GM19238 (cell line): ENCODE measurements around the gene HS3ST3B1.

Experiments used
- DNase-seq: peaks from one replicate; pipeline ENCODE4 v3.0.0; 2011; ENCODE audit warnings: low spot score; ENCODE audit not compliant: insufficient read length

HS3ST3B1 gene

GRCh38 chr17:14303343-14304221 lies 2.7 kb downstream of the HS3ST3B1 start:
- no peak for DNase-seq

GRCh38 chr17:14304222-14304772 lies 3.4 kb downstream of the HS3ST3B1 start:
- no peak for DNase-seq

GRCh38 chr17:14304773-14305517 lies 4.1 kb downstream of the HS3ST3B1 start:
- no peak for DNase-seq

GRCh38 chr17:14305785-14306496 lies 5.1 kb downstream of the HS3ST3B1 start:
- no peak for DNase-seq

- DNase-seq, result no peak
Observed at GRCh38 chr17:14306596-14306995, 5.7 kb downstream of the HS3ST3B1 start.

- no peak for DNase-seq
Observed at GRCh38 chr17:14307560-14308024, 6.7 kb downstream of the HS3ST3B1 start.

GRCh38 chr17:14308636-14308964 lies 7.7 kb downstream of the HS3ST3B1 start:
- no peak for DNase-seq

GRCh38 chr17:14308965-14309879 lies 8.3 kb downstream of the HS3ST3B1 start:
- DNase-seq, result peak; percentile 52

- DNase-seq, result no peak
Observed at GRCh38 chr17:14310101-14310500, 9.2 kb downstream of the HS3ST3B1 start.

- no peak for DNase-seq
Observed at GRCh38 chr17:14310605-14311004, 9.7 kb downstream of the HS3ST3B1 start.

- no peak for DNase-seq
Observed at GRCh38 chr17:14311186-14311705, 10.4 kb downstream of the HS3ST3B1 start.

- DNase-seq, result no peak
Observed at GRCh38 chr17:14311981-14312380, 11.1 kb downstream of the HS3ST3B1 start.

- DNase-seq, result no peak
Observed at GRCh38 chr17:14312522-14312921, 11.6 kb downstream of the HS3ST3B1 start.

- no peak for DNase-seq
Observed at GRCh38 chr17:14316126-14316832, 15.4 kb downstream of the HS3ST3B1 start.

GRCh38 chr17:14317383-14317782 lies 16.5 kb downstream of the HS3ST3B1 start:
- no peak for DNase-seq

GRCh38 chr17:14318109-14318917 lies 17.4 kb downstream of the HS3ST3B1 start:
- DNase-seq, result no peak

GRCh38 chr17:14318918-14319205 lies 18.0 kb downstream of the HS3ST3B1 start:
- DNase-seq, result no peak

- no peak for DNase-seq
Observed at GRCh38 chr17:14320098-14320497, 19.2 kb downstream of the HS3ST3B1 start.
